ENCODE data around the gene ME1. TPM values are rescaled to one million over a fixed set of nuclear protein-coding genes. Genes with fewer than 3 reads are reported as not detected.
"Not testable (repeated sequence)": the region's sequence is repeated elsewhere in the genome, so short reads cannot be mapped to it uniquely, and the experiment has no call there.

ME1 gene
- total RNA-seq, 1 donor from 2014 or later, result 2.9 TPM

DNA sequence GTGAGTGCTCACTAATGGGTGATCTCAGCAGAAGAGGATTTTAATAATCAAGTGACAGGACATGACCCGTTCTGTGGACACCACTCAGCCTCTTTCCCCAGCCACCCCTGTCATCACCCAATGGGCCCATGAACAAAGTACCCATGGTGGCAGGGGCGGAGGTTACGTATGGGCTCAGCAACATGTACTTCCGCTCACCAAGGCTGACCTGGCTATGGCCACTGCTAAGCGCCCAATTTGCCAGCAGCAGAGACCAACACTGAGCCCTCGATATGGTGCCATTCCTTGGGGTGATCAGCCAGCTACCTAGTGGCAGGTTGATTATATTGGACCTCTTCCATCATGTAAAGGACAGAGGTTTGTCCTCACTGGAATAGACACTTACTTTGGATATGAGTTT lies 68.5 kb downstream of the ME1 start:
- not testable (repeated sequence) for DNase-seq (ENCODE audit: low spot score in 2 of 2); FAIRE-seq

DNA sequence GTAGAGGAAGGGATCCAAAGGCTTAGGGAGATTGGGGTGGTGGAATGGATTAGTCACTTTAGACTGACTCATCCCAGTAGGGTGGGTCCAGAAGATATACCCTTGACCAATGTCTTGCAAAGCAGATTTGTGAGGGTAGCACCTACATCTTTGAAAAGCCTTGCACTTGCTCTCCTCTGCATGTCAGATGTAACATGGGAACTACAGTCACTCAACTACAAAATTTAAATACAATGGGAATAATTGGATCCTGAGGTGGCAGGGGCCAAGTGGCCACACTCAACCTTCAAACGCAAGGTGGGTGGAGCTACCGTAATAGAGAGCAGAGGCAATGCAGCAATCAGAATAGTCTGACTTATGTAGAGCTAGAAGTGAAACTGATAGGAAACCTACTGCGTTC lies 71.2 kb downstream of the ME1 start:
- DNase-seq (ENCODE audit: low spot score in 2 of 2), result no peak
- no peak for FAIRE-seq

DNA sequence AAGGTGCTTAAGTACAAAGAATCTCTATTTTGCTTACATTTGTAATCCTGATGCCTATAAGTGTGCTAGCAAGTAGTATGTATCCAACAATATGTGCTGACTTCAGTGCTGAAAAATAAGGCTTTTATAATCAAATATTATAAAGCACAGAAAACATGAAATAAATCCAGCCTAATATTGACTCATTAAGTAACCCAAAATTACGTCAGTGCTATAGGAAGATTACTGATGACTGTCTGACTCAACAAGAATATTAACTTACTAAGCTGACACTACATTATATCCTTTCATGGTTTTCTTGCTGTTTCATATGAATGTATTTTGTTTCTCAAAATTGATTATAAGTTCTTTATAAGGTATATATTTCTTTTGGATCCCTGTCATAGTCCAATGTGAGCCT lies 76.1 kb downstream of the ME1 start:
- FAIRE-seq (no peak), DNase-seq (ENCODE audit: low spot score in 2 of 2) (no peak)

DNA sequence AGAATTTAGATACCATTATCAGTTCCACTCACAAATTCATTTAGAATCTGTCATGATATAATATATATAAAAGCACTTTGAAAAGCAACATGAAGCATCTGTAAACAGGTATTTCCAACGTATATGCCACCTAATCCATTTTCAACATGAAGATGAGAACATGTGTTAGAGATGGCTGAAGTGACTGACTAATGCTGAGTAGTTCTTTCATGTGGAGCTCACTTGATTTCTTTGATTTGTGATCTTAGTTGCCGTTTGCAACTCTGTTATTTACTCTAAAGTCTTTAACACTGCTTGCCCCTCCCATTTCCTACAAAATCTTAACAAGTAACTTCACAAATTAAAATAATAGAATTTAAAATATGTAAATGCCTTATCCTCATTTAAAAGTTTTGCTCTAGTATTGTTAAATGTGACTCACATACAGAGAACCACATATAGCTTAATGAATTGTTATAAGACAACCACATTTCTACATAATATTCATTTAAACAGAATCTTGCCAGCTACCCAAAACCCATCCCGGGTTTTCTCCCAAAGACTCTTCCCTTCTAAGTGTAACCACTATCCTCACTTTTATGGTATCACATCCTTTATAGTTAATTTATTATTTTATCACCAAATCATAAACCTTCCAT lies 78.3 kb downstream of the ME1 start:
- FAIRE-seq, result no peak

DNA sequence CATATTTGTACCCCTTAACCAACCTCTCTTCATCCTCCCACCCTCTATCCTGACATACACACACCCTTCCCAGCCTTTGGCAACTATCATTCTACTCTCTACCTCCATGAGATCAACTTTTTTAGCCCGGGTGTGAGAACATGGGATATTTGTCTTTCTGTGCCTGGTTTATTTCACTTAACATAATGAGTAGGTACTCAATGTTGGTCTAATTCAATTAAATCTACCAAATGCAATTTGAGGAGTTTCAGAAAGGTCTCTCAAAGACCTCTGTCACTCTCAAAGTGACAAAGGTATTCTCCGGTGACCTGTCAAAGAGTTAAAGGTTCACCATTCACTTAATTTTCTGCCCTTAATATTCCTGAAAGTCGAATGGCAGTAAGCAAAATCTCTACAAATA lies 87.7 kb downstream of the ME1 start:
- DNase-seq (ENCODE audit: low spot score in 2 of 2) (no peak), FAIRE-seq (no peak)

More for the DNA sequence above, 78.3 kb downstream of the ME1 start:
- no peak for DNase-seq (ENCODE audit: low spot score in 2 of 2)

DNA sequence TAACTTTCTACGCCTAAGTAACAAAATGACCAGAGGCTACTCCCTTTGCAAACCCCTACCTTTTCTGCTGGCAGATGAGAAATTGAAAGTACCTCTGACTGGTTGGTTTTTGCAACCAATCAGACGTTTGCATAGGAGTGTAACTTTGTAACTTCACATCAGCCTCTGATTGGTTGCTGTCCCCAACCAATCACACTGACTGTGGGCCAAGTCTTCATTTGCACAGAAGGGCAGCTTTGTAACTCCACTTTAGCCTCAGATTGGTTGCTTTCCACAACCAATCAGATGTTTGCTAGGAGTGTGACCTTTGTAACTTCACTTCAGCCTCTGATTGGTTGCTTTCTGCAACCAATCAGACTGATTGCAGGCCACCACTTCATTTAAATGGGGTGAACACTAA lies 89.1 kb downstream of the ME1 start:
- DNase-seq (ENCODE audit: low spot score in 2 of 2) (no peak), FAIRE-seq (no peak)

DNA sequence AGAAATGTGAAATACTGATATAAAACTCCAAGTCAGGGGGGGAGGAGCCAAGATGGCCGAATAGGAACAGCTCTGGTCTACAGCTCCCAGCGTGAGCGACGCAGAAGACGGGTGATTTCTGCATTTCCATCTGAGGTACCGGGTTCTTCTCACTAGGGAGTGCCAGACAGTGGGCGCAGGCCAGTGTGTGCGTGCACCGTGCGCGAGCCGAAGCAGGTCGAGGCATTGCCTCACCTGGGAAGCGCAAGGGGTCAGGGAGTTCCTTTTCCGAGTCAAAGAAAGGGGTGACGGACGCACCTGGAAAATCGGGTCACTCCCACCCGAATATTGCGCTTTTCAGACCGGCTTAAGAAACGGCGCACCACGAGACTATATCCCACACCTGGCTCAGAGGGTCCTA lies 96.9 kb downstream of the ME1 start:
- not testable (repeated sequence) for DNase-seq (ENCODE audit: low spot score in 2 of 2); FAIRE-seq

DNA sequence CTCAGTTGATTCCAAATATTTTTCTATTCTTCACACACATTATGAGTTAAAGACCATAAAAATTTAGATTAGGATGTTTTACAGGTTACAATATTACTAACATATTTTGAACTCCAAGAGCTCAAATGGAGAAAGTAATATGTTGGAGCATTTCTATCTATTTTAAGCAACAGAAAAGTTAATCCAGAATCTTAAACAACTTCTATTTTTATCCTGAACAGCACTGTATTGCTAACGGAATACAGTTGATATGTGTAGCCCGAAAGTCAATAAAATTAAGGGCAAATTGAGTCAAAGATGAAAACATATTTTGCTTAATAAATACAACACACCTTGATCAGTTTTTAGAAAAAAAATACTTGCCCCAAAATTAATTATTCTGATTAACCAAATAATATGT lies 97.4 kb downstream of the ME1 start:
- FAIRE-seq, result no peak
- DNase-seq (ENCODE audit: low spot score in 2 of 2), result no peak

DNA sequence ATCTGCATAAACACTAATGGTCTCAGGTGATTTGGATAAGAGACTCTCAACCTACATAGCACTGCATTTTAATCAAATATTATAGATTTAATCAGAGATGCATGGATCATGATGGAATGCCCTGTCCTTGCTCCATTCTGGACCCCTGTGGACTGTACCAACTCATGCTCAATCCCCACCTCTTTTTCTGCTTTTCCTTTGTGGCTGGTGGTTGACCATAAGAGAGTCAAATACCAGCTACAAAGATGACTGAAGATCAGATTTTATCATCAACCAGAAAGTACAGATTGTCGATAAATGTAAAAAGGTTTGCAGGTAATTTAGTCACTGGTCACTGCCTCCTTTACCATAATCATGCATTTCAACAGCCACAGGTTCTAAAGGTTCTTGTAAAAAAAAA lies 116.2 kb downstream of the ME1 start:
- FAIRE-seq, result no peak
- no peak for DNase-seq (ENCODE audit: low spot score in 2 of 2)

DNA sequence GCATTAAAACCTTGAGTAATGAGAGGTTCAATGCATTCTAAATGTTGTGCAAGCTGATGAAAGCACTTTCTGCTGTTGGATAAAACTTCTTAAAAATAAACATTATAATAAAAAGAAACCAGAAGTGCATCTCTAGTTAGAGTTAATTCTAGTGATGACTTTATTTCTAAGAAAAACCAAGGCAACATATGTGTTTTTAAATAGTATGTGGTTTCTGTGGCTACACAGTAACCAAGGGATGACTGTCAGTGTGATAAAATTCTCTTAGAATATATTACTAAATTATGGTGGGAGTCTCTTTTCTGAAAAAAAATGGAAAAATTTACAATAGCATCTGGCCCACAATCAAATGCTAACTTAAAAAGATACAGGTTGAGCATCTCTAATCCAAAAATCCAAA lies 117.0 kb downstream of the ME1 start:
- FAIRE-seq (no peak), DNase-seq (ENCODE audit: low spot score in 2 of 2) (no peak)

DNA sequence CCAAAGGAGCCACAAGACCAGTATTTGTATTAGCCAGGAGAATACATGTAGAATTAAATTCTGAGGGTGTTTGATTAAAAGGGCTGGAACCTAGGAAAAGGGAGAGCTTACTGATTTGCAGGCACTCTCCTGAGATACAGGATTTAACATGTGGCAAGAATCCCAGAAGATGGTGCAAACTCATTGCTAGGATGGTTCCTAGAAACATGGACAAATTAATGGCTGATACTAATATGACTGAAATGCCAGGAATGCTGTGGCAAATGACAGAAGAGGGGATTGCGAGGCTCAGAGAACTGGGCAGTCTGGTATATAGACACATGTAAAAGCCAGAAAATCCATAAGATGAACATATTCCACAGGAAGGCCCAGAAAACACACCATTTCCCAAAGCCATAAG lies 119.6 kb downstream of the ME1 start:
- DNase-seq (ENCODE audit: low spot score in 2 of 2), result no peak
- no peak for FAIRE-seq

DNA sequence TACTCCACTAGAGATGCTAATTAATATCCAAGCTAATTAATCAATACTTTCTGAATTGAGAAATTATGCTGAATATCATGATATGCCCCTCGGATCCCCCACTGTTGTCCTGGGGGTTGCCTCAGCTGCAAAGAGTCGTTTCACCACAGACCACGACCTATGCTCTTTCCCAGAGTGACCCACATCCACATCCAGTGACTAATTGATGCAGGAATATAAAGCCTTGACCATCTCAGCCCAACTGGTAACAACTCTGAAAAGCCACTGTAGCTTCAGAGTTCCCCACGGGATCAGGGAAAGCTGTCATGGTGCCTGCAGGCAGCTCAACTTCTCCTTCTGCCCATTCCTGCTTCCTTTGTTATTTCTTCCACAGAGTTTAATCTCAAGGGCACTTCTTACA lies 120.8 kb downstream of the ME1 start:
- DNase-seq (ENCODE audit: low spot score in 2 of 2) (no peak), FAIRE-seq (no peak)

DNA sequence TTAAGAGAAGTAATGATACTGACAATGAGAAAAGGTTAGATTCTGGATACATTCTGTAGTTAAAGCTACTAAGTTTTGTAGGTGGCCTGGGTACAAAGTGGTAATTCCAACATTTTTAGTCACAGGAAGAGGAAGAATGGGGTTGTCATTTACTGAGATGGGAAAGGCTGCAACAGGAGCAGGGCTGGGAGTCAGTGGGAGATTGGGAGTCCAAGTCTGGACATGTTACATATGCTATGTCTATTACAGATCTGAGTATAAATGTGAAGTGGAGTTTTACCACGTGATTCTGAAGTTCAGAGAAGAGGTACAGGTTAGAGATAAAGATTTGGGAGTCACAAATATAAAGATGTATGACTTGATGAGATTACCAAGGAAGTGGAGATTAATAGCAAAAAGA lies 121.5 kb downstream of the ME1 start:
- FAIRE-seq, result no peak

DNA sequence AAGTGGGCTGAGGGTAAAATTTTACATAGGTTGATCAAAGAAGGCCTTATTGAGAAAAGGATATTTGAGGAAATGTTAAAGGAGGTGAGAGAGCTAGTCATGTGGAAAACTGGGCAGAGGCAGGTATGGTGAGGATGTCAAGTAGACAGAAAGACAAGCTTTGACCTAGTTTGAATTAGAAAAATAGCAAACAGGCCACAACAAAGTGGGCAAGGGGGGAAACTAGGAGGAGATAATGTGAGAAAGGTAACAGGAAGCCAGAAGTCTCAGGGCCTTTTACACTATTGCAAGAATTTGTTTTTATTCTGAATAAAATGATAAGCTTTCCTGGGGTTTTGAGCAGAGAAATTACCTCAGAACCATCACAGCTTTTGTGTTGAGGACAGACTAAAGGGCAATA lies 122.0 kb downstream of the ME1 start:
- DNase-seq (ENCODE audit: low spot score in 2 of 2), result no peak
- no peak for FAIRE-seq

More for the DNA sequence above, 121.5 kb downstream of the ME1 start:
- no peak for DNase-seq (ENCODE audit: low spot score in 2 of 2)

DNA sequence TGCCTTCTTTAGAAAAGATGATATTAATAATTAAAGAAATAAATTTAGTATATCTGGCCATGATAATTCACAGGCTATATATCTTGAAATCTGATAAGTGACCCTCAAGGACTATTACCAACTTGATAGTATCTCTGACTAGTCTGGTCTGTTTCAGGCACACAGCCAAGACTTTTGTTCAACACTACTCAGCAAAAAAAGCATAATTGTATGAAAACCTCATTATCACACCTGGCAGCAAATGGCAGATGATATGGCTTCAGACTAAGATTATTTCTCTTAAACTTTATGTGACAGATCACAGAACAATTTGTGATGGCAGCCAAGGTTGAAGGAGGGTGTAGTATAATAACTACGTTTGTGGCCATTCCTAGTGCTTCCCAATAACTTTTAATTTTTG lies 123.0 kb downstream of the ME1 start:
- FAIRE-seq, result no peak
- no peak for DNase-seq (ENCODE audit: low spot score in 2 of 2)

DNA sequence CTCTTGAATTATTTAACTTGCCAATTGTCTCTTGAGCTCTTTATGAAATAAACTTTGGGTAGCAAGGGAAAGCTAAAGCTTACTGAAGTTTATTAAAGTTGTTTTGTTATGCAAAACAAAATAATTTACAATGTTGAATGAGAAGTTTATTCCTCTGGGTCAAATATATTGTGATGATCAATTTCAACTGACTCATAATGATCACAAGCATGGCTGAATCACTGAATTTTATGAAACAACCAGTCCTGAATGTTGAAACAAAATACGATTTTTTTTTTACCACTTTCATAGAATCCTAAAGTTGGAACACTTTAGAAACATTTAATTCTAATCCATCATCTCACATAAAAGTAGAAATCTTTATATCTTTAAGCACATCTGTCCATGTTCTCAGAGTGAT lies 127.4 kb downstream of the ME1 start:
- FAIRE-seq (no peak), DNase-seq (ENCODE audit: low spot score in 2 of 2) (no peak)

DNA sequence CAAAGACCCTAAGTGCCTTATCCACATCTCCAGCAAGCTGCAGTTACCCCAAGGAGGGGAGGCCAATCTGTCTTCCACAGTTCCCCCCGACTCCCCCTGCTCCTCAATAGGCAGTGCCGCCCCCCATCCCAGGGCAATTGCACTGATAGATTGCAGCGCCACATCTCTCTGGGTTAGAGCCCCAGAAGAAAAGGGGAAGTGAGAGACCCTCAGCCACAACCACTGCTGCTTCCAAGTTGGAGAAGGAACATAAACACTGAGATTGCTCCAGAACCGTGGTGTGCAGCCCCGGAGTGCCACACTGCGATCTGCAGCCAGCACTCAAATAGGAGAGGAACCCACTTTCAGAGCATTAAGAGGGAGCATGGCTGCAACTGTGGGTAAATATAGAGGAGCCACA lies 136.2 kb downstream of the ME1 start:
- DNase-seq (ENCODE audit: low spot score in 2 of 2) (no peak), FAIRE-seq (no peak)

DNA sequence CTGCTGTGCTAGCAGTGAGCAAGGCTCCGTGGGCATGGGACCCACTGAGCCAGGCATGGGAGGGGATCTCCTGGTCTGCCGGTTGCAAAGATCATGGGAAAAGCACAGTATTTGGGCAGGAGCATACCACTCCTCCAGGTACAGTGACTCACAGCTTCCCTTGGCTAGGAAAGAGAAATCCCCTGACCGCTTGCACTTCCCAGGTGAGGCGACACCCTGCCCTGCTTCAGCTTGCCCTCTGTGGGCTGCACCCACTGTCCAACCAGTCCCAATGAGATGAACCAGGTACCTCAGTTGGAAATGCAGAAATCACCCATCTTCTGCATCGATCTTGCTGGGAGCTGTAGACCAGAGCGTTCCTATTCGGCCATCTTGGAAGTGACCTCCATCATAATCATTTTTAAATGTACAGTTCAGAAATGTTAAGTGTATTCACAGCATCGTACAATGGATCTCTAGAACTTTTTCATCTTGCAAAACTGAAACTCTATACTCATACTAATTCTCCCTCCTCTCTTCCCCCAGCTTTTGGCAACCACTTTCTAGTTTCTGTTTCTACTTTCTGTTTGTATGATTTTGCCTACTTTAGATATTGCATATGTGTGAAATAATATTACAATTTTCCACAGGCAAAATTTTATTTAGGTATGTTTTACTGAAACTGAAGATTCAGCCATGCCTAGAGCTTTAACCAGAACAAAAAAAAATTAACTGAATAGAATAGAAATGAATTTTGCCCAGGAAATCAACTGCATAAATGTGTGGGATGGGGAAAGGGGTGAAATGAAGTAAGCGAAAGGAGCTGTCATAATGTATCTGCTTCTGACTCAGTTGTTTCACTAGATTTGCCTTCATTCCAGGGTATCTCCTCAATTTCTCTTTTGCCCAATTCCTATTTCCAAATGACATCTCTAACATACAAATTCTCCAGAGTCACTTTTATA lies 137.7 kb downstream of the ME1 start:
- no peak for FAIRE-seq
- DNase-seq (ENCODE audit: low spot score in 2 of 2), result no peak

DNA sequence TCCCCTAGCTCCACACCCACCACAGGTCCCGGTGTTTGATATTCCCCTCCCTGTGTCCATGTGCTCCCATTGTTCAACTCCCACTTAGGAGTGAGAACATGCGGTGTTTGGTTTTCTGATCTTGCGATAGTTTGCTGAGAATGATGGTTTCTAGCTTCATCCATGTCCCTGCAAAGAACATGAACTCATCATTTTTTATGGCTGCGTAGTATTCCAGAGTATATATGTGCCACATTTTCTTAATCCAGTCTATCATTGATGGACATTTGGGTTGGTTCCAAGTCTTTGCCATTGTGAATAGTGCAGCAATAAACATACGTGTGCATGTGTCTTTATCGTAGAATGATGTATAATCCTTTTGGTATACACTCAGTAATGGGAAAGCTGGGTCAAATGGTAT lies 143.6 kb downstream of the ME1 start:
- DNase-seq (ENCODE audit: low spot score in 2 of 2); FAIRE-seq: not testable (repeated sequence)

DNA sequence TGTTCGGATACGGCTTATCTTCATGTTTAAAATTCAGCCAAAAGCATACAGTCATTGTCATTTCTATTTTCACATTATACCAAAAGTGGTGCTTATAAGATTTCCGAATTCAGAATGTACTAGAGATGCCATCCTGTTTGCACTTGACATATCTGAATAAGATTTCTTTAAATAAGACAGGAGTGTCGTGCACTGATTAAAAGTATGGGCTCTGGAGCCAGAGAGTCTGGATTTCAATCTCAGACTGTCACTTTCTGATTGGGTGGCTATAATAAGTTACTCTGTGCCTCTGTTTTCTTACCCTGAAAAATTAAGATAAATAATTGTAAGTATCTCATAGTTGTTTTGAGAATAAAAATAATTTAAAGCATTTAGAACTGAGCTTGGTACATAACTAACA lies 144.9 kb downstream of the ME1 start:
- FAIRE-seq, result no peak
- DNase-seq (ENCODE audit: low spot score in 2 of 2), result no peak

DNA sequence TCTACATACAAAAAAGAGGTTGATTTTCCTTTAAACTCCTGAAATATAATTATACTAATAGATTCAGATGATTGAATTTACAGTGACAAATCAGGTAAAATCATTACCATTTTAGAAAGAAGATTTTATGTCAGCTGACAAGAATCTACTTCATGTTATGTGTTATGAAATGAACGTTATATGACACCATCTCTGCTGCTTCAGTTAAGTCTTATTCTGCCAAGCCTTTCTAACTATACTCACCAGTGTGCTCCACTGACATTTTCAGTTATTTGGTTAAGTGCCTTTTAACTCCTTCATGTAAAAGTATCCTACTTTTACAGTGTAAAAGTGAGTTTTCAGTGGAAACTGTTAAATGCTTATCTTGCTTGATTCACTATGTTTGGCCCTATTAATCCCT lies 157.3 kb downstream of the ME1 start:
- DNase-seq (ENCODE audit: low spot score in 2 of 2) (no peak), FAIRE-seq (no peak)

All from frontal cortex (tissue), 4 donors.